ENCODE measurements around the gene GALNT10.

Gene GALNT10

GRCh38 chr5:154324033-154324432, 133.5 kb downstream of the GALNT10 start:
- no peak for DNase-seq (ENCODE audit: low read depth)

GRCh38 chr5:154325566-154325965, 135.0 kb downstream of the GALNT10 start:
- no peak for DNase-seq (ENCODE audit: low read depth)

GRCh38 chr5:154329062-154329461, 138.5 kb downstream of the GALNT10 start:
- no peak for DNase-seq (ENCODE audit: low read depth)

- DNase-seq (ENCODE audit: low read depth) = no peak
Observed at GRCh38 chr5:154329519-154330040, 139.0 kb downstream of the GALNT10 start.

GRCh38 chr5:154330097-154330667, 139.6 kb downstream of the GALNT10 start:
- DNase-seq (ENCODE audit: low read depth) = no peak

GRCh38 chr5:154331232-154331631, 140.7 kb downstream of the GALNT10 start:
- DNase-seq (ENCODE audit: low read depth) = no peak

GRCh38 chr5:154331924-154332323, 141.4 kb downstream of the GALNT10 start:
- DNase-seq (ENCODE audit: low read depth) = no peak

- DNase-seq (ENCODE audit: low read depth) = no peak
Observed at GRCh38 chr5:154332451-154332850, 141.9 kb downstream of the GALNT10 start.

- DNase-seq (ENCODE audit: low read depth) = no peak
Observed at GRCh38 chr5:154333016-154333415, 142.5 kb downstream of the GALNT10 start.

GRCh38 chr5:154334406-154335064, 144.0 kb downstream of the GALNT10 start:
- no peak for DNase-seq (ENCODE audit: low read depth)

GRCh38 chr5:154335065-154335448, 144.5 kb downstream of the GALNT10 start:
- DNase-seq (ENCODE audit: low read depth) = no peak

GRCh38 chr5:154341620-154342019, 151.1 kb downstream of the GALNT10 start:
- DNase-seq (ENCODE audit: low read depth) = no peak

GRCh38 chr5:154342211-154342610, 151.7 kb downstream of the GALNT10 start:
- DNase-seq (ENCODE audit: low read depth) = no peak

- no peak for DNase-seq (ENCODE audit: low read depth)
Observed at GRCh38 chr5:154342963-154343362, 152.4 kb downstream of the GALNT10 start.

- DNase-seq (ENCODE audit: low read depth) = no peak
Observed at GRCh38 chr5:154344461-154344860, 153.9 kb downstream of the GALNT10 start.

- DNase-seq (ENCODE audit: low read depth) = no peak
Observed at GRCh38 chr5:154345255-154345952, 154.9 kb downstream of the GALNT10 start.

- DNase-seq (ENCODE audit: low read depth) = no peak
Observed at GRCh38 chr5:154346427-154346826, 155.9 kb downstream of the GALNT10 start.

- DNase-seq (ENCODE audit: low read depth) = no peak
Observed at GRCh38 chr5:154349626-154350264, 159.2 kb downstream of the GALNT10 start.

GRCh38 chr5:154351141-154351540, 160.6 kb downstream of the GALNT10 start:
- DNase-seq (ENCODE audit: low read depth) = no peak

GRCh38 chr5:154351566-154351965, 161.0 kb downstream of the GALNT10 start:
- DNase-seq (ENCODE audit: low read depth) = no peak

GRCh38 chr5:154352960-154353548, 162.5 kb downstream of the GALNT10 start:
- no peak for DNase-seq (ENCODE audit: low read depth)

GRCh38 chr5:154355129-154355611, 164.6 kb downstream of the GALNT10 start:
- no peak for DNase-seq (ENCODE audit: low read depth)
